ENCODE results near the gene SPECC1L.

The SPECC1L gene

GRCh38 chr22:24325105-24325757 is 54.6 kb downstream of the SPECC1L start:
- FAIRE-seq (peak; percentile 96), DNase-seq (ENCODE audit: insufficient read length, low spot score) (peak; percentile 43)
- no peak for TF ChIP-seq SPI1 (IDR thresholded peaks at IDR 0.05; ENCODE audit: low read depth, low read length)
- no peak for TF ChIP-seq PAX5 (IDR thresholded peaks at IDR 0.05; ENCODE audit: insufficient read depth, low read length, severe bottlenecking)
- TF ChIP-seq TAF1 (IDR thresholded peaks at IDR 0.05; ENCODE audit: low read depth, low read length) = no peak
- no peak for TF ChIP-seq POLR2AphosphoS5 (IDR thresholded peaks at IDR 0.05; ENCODE audit: low read depth, low read length)
- no peak for TF ChIP-seq POLR2A (IDR thresholded peaks at IDR 0.05; ENCODE audit: low read depth, low read length)
- TF ChIP-seq POU2F2 (IDR thresholded peaks at IDR 0.05; ENCODE audit: low read depth, low read length) = no peak

DNA sequence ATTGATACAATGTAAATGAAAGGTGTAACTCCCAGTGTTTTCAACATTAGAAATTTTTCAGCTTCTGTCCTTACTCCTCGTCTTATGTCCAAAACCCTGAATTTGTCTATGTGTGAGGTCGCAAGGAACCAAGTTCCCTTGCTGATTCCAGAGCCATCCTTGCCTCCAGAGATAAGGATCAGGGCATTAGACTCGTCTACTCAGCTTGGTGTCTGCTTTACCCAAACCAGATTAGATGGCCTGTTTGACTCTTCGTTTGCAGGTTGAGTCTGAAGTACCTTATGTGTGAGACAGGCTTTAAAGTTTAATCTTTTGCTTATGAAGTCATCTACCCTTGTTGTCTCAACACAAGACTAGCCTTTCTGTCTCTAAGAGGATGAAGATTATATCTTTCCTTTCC is 55.6 kb downstream of the SPECC1L start:
- FAIRE-seq = peak; percentile 28
- DNase-seq (ENCODE audit: insufficient read length, low spot score) = no peak
- TF ChIP-seq SPI1 (IDR thresholded peaks at IDR 0.05; ENCODE audit: low read depth, low read length) (no peak), TAF1 (IDR thresholded peaks at IDR 0.05; ENCODE audit: low read depth, low read length) (no peak), POLR2A (IDR thresholded peaks at IDR 0.05; ENCODE audit: low read depth, low read length) (no peak), PAX5 (IDR thresholded peaks at IDR 0.05; ENCODE audit: insufficient read depth, low read length, severe bottlenecking) (no peak), POU2F2 (IDR thresholded peaks at IDR 0.05; ENCODE audit: low read depth, low read length) (no peak), POLR2AphosphoS5 (IDR thresholded peaks at IDR 0.05; ENCODE audit: low read depth, low read length) (no peak)

DNA sequence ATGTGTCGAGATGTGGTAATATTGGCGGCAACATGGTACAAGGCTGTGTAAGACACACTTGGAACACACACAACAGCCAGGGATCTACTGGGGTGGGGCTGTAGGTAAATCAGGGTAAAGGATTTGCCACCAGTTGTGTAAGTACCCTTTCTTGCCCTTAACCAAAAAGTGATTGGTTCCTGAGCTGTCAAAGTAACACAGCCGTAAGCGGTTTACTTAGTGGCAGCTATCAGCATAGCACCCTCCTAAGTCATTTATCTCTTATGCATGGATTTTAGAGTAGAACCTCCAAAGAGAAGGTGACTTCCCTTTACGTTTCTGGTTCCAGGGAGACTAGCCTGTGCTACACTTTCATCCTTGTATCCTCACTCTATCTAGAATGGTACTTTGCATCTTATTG is 57.2 kb downstream of the SPECC1L start:
- FAIRE-seq (no peak), DNase-seq (ENCODE audit: insufficient read length, low spot score) (no peak)
- TF ChIP-seq POU2F2 (IDR thresholded peaks at IDR 0.05; ENCODE audit: low read depth, low read length) (no peak), PAX5 (IDR thresholded peaks at IDR 0.05; ENCODE audit: insufficient read depth, low read length, severe bottlenecking) (no peak), POLR2AphosphoS5 (IDR thresholded peaks at IDR 0.05; ENCODE audit: low read depth, low read length) (no peak), TAF1 (IDR thresholded peaks at IDR 0.05; ENCODE audit: low read depth, low read length) (no peak), POLR2A (IDR thresholded peaks at IDR 0.05; ENCODE audit: low read depth, low read length) (no peak), SPI1 (IDR thresholded peaks at IDR 0.05; ENCODE audit: low read depth, low read length) (no peak)

DNA sequence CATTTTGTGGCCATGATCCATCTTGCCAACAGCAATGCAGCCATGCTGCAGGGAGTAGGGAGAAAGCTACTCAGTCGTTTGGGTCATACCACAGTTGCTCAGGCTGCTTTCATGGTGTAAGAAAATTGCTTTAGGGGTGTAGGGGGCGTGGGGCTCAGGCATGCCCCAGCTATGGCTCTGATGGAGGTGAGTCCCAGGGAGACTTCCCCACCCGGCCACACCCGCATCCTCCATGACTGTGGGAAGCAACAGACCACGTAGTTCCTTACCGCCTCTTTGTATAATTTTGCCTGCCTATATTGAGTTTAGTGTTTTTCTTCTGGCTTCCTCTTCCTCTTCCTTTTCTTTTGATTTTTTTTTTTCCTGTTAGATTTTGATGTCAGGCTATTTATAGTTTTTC is 58.8 kb downstream of the SPECC1L start:
- FAIRE-seq (no peak), DNase-seq (ENCODE audit: insufficient read length, low spot score) (no peak)
- no peak for TF ChIP-seq PAX5 (IDR thresholded peaks at IDR 0.05; ENCODE audit: insufficient read depth, low read length, severe bottlenecking)
- no peak for TF ChIP-seq POLR2AphosphoS5 (IDR thresholded peaks at IDR 0.05; ENCODE audit: low read depth, low read length)
- TF ChIP-seq POU2F2 (IDR thresholded peaks at IDR 0.05; ENCODE audit: low read depth, low read length) = no peak
- TF ChIP-seq TAF1 (IDR thresholded peaks at IDR 0.05; ENCODE audit: low read depth, low read length) = no peak
- TF ChIP-seq SPI1 (IDR thresholded peaks at IDR 0.05; ENCODE audit: low read depth, low read length) = no peak
- TF ChIP-seq POLR2A (IDR thresholded peaks at IDR 0.05; ENCODE audit: low read depth, low read length) = no peak

- FAIRE-seq (no peak), DNase-seq (ENCODE audit: insufficient read length, low spot score) (no peak)
- no peak for TF ChIP-seq POU2F2 (IDR thresholded peaks at IDR 0.05; ENCODE audit: low read depth, low read length)
- no peak for TF ChIP-seq POLR2A (IDR thresholded peaks at IDR 0.05; ENCODE audit: low read depth, low read length)
- TF ChIP-seq PAX5 (IDR thresholded peaks at IDR 0.05; ENCODE audit: insufficient read depth, low read length, severe bottlenecking) = no peak
- no peak for TF ChIP-seq SPI1 (IDR thresholded peaks at IDR 0.05; ENCODE audit: low read depth, low read length)
- TF ChIP-seq TAF1 (IDR thresholded peaks at IDR 0.05; ENCODE audit: low read depth, low read length) = no peak
- no peak for TF ChIP-seq POLR2AphosphoS5 (IDR thresholded peaks at IDR 0.05; ENCODE audit: low read depth, low read length)
These were observed 60.0 kb downstream of the SPECC1L start for GRCh38 chr22:24330636-24331035.

DNA sequence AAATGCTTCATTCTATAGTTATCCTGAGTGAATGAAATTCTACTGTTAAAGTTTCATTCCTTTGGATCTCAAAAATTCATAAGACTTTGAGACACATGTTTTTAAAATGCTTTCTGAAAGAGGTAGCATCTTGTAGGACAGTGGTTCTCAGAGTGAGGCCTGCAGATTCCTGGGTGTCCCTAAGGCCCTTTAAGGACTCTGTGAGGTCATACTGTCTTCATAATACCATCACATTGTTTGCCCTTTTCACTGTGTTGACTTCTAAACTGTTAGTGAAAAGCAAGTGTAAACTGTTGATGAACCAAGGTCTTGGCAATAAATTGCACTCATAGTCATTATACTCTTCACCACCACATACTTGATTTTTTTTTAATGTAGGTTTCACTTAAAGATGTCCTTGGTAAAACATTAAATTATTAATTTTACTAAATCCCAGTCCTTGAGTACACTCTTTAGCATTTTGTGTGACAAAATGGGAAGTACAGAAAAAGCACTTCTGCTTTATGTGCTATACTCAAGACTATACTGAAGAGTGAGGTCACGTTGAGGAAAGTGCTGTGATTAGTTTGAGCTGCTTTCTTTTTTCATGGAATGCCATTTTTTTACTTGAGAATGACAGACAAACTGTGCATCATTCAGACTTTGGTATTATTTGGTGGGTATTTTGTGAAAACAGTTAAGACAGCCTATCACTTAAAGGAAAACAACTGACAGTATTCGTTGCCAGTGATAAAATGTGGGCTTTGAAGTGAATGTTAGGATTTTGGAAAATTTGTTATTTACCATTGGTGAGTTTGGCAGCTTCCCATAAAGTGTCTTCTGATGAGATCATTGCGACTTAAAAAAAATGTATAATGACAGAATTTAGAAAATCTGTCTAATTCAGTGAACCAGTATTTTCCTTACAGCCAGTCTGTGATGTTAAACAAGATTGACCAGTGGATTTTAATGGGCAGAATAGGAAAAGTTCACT is 61.1 kb downstream of the SPECC1L start:
- FAIRE-seq (peak; percentile 31), DNase-seq (ENCODE audit: insufficient read length, low spot score) (no peak)
- TF ChIP-seq POU2F2 (IDR thresholded peaks at IDR 0.05; ENCODE audit: low read depth, low read length) = no peak
- TF ChIP-seq SPI1 (IDR thresholded peaks at IDR 0.05; ENCODE audit: low read depth, low read length) = peak; percentile 59

GRCh38 chr22:24333301-24333700 is 62.7 kb downstream of the SPECC1L start:
- FAIRE-seq (no peak), DNase-seq (ENCODE audit: insufficient read length, low spot score) (no peak)
- TF ChIP-seq POLR2AphosphoS5 (IDR thresholded peaks at IDR 0.05; ENCODE audit: low read depth, low read length) (no peak), TAF1 (IDR thresholded peaks at IDR 0.05; ENCODE audit: low read depth, low read length) (no peak), PAX5 (IDR thresholded peaks at IDR 0.05; ENCODE audit: insufficient read depth, low read length, severe bottlenecking) (no peak), POU2F2 (IDR thresholded peaks at IDR 0.05; ENCODE audit: low read depth, low read length) (no peak), POLR2A (IDR thresholded peaks at IDR 0.05; ENCODE audit: low read depth, low read length) (no peak), SPI1 (IDR thresholded peaks at IDR 0.05; ENCODE audit: low read depth, low read length) (no peak)

DNA sequence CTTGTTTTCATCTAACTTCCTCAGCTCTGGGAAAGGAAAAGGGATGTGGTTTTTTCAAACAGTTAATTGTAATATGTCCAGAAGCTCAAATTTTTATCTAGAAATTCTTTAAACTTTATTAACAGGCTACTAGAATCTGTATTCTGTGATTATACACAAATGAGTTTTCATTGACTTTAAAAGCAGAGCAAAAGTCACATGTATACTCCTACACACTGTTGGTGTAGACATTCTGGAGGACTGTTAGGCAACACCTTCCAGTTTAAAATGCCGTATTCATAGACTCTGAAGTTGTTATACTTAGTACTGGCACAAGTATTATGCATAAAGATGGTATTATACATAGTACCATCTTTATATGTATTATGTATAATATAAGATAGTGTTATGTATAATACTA is 64.9 kb downstream of the SPECC1L start:
- FAIRE-seq = no peak
- TF ChIP-seq POLR2AphosphoS5 (IDR thresholded peaks at IDR 0.05; ENCODE audit: low read depth, low read length) = no peak
- TF ChIP-seq POU2F2 (IDR thresholded peaks at IDR 0.05; ENCODE audit: low read depth, low read length) = no peak
- TF ChIP-seq POLR2A (IDR thresholded peaks at IDR 0.05; ENCODE audit: low read depth, low read length) = no peak
- no peak for TF ChIP-seq PAX5 (IDR thresholded peaks at IDR 0.05; ENCODE audit: insufficient read depth, low read length, severe bottlenecking)
- TF ChIP-seq TAF1 (IDR thresholded peaks at IDR 0.05; ENCODE audit: low read depth, low read length) = no peak
- no peak for TF ChIP-seq SPI1 (IDR thresholded peaks at IDR 0.05; ENCODE audit: low read depth, low read length)
- no peak for DNase-seq (ENCODE audit: insufficient read length, low spot score)

- DNase-seq (ENCODE audit: insufficient read length, low spot score) = no peak
- FAIRE-seq = no peak
- TF ChIP-seq POLR2AphosphoS5 (IDR thresholded peaks at IDR 0.05; ENCODE audit: low read depth, low read length) = no peak
- no peak for TF ChIP-seq TAF1 (IDR thresholded peaks at IDR 0.05; ENCODE audit: low read depth, low read length)
- no peak for TF ChIP-seq PAX5 (IDR thresholded peaks at IDR 0.05; ENCODE audit: insufficient read depth, low read length, severe bottlenecking)
- TF ChIP-seq POLR2A (IDR thresholded peaks at IDR 0.05; ENCODE audit: low read depth, low read length) = no peak
- TF ChIP-seq SPI1 (IDR thresholded peaks at IDR 0.05; ENCODE audit: low read depth, low read length) = no peak
- TF ChIP-seq POU2F2 (IDR thresholded peaks at IDR 0.05; ENCODE audit: low read depth, low read length) = no peak
These were observed 67.4 kb downstream of the SPECC1L start for GRCh38 chr22:24337894-24338645.
